Epithelial cell of proximal tubule (primary cell): ENCODE results near the gene RTN3. TPM values are rescaled to one million over a fixed set of nuclear protein-coding genes. Genes with fewer than 3 reads are reported as not detected.

ENCODE experiments used
- DNase-seq: peaks from one replicate; pipeline ENCODE4 v3.0.0-alpha.2; 2011; ENCODE audit warnings: low read depth
- H3K4me3 ChIP-seq: 2 replicates; pipeline ENCODE4 v1.5.1; 2011; ENCODE audit warnings: low read depth, mild to moderate bottlenecking, low read length
- CTCF ChIP-seq: conservative IDR thresholded peaks from 2 replicates; pipeline ENCODE4 v1.5.1; 2012; ENCODE audit warnings: low read depth, mild to moderate bottlenecking, low read length
- total RNA-seq: library from RNA; depleted of rRNA; stranded (reverse); fragments of >200 nt; gene quantifications from 2 replicates; pipeline ENCODE4 v1.2.3, GENCODE V29; 2015

The RTN3 gene
- total RNA-seq, 1 donor from 2014 or later = 142 TPM

GRCh38 chr11:63652671-63653070, 28.6 kb upstream of the RTN3 start:
- H3K4me3 ChIP-seq = no peak overlapping the region
- TF ChIP-seq CTCF = no peak
- no peak for DNase-seq

GRCh38 chr11:63660972-63661371, 20.3 kb upstream of the RTN3 start:
- H3K4me3 ChIP-seq = no peak overlapping the region
- no peak for TF ChIP-seq CTCF
- DNase-seq = no peak

- no peak for DNase-seq
- no peak overlapping the region for H3K4me3 ChIP-seq
- TF ChIP-seq CTCF = no peak
Measured at GRCh38 chr11:63663809-63664208, 17.5 kb upstream of the RTN3 start.

- TF ChIP-seq CTCF = no peak
- no peak for DNase-seq
- no peak overlapping the region for H3K4me3 ChIP-seq
Measured at GRCh38 chr11:63666874-63667273, 14.4 kb upstream of the RTN3 start.

- H3K4me3 ChIP-seq = no peak overlapping the region
- TF ChIP-seq CTCF = no peak
- peak; percentile 55 for DNase-seq
Measured at GRCh38 chr11:63667995-63668795, 13.1 kb upstream of the RTN3 start.

GRCh38 chr11:63670096-63670432, 11.2 kb upstream of the RTN3 start:
- DNase-seq = no peak
- no peak for TF ChIP-seq CTCF
- H3K4me3 ChIP-seq = peak overlapping the region; percentile 63
